GM12892 (cell line): ENCODE data around the gene RHEX.

Experiments used
- POLR2A ChIP-seq: IDR thresholded peaks from 2 replicates; pipeline ENCODE4 v1.6.1; 2011; ENCODE audit warnings: low read depth, low read length, control low read depth
- TAF1 ChIP-seq: IDR thresholded peaks from 2 replicates; pipeline ENCODE4 v1.6.1; 2011; ENCODE audit warnings: low read depth, mild to moderate bottlenecking, control low read depth, low read length, borderline replicate concordance

DNA sequence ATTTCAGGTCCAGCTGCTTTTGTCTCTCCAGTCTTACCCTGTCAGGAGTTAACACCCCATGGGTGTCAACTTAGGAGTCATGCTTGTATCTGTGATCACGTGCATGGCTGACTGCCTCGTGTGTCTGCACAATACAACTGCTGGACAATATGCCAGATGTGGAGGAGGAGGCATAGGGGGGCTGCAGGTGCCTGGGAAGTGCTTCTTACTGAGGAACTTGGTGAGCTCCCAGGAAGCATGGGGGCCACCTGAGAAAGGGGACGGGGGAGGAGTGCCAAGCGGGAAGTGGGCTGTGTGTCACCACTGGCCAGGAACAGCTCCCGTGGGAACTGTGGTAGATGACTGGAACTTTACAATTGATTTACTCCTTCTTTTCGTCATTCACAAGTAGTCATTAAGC lies 9.5 kb downstream of the RHEX start:
- TF ChIP-seq POLR2A (no peak), TAF1 (no peak)
